HG03060 (cell line): Measurements from ENCODE around the gene OTOF.

Experiments
- ATAC-seq: cut with Tn5 transposase; IDR thresholded peaks from one replicate; pipeline ENCODE4 v1.9.1; 2021; ENCODE audit warnings: low read depth, moderate number of reproducible peaks; ENCODE audit not compliant: unreplicated experiment

The OTOF gene

DNA sequence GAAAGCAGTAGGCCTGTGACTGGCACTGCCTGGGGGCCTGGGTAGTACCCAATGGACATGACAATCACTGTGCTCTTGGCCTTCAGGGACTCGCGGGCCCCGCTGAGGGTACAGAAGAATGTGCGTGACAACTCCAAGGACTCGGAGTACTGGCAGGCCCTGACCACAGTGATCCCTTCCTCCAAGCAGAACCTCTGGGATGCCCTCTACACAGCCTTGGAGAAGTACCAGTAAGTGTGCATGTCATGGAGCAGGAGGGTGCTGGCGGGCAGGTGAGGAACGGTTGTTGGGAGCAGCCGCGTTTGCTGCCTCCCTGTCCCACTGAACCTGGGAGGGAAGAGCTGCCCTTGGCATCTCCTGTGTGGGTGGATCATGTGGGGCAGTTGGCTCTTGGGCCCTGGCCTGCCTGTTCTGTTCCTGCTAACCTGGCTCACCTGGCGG, 23.3 kb downstream of the OTOF start:
- ATAC-seq: no peak

- ATAC-seq: no peak
These were observed 24.2 kb downstream of the OTOF start for GRCh38 chr2:26453421-26454329.

DNA sequence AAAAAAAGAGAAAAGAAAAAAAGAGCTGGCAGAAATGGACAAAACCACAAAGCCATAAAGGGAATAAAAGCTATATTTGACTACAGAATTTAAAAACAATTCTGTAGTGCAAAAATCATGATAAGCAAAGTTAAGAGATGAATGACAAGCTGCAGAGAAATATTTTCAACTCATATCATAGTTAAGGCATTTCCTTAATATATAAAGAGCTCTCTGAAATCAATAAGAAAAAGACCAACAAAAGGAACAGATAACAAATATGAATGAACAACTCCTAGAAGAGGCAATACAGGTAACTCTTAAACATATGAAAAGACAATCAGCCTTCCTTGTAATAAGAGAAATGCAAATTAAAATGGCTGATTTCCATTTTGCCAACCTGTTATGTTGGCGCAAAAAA, 26.2 kb downstream of the OTOF start:
- ATAC-seq: no peak

- no peak for ATAC-seq
These were observed 27.8 kb downstream of the OTOF start for GRCh38 chr2:26450031-26450635.

- no peak for ATAC-seq
These were observed 28.5 kb downstream of the OTOF start for GRCh38 chr2:26449278-26450030.

GRCh38 chr2:26448651-26449050, 29.3 kb downstream of the OTOF start:
- ATAC-seq: no peak

- ATAC-seq: no peak
These were observed 33.7 kb downstream of the OTOF start for GRCh38 chr2:26444236-26444635.

- ATAC-seq: no peak
These were observed 35.2 kb downstream of the OTOF start for GRCh38 chr2:26442707-26443106.

- no peak for ATAC-seq
These were observed 35.6 kb downstream of the OTOF start for GRCh38 chr2:26442301-26442700.

- ATAC-seq: no peak
These were observed 39.0 kb downstream of the OTOF start for GRCh38 chr2:26438926-26439325.

- no peak for ATAC-seq
These were observed 39.4 kb downstream of the OTOF start for GRCh38 chr2:26438526-26438925.

DNA sequence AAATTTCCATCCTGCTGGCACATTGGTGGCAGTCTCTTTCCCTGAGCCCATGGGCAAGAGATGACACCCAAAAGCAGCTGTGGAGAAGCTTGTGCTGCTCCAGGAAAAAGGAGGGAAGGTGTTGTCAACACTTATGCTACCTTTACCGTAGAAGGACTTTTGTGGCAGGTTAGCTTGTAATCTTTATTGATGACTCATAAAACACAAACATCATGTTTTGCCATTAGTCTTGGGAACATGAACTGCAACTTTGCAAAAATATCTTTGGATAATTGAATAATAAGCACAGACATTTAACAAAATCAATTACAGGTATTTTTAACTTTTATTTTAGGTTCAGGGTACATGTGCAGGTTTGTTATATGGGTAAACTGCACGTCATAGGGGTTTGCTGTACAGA, 42.8 kb downstream of the OTOF start:
- no peak for ATAC-seq

DNA sequence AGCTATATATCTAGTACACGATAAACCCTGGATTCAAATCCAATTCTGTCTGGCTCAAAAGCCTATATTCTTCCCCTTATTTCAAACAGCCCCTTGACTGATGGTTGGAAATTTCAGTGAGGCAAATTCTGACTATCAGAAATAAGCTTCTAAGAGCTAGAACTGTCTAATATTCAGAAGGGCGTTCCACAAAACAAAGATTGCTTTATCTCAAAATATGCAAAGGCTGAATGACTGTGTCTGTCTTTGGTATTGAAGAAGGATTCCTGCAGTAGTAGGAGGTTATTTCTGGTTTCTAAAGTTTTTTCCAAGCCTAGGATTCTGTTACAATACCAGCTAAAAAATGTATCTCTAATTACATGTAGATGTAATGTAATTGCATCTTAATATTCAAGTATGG, 45.1 kb downstream of the OTOF start:
- ATAC-seq: no peak

GRCh38 chr2:26432363-26432762, 45.6 kb downstream of the OTOF start:
- no peak for ATAC-seq

DNA sequence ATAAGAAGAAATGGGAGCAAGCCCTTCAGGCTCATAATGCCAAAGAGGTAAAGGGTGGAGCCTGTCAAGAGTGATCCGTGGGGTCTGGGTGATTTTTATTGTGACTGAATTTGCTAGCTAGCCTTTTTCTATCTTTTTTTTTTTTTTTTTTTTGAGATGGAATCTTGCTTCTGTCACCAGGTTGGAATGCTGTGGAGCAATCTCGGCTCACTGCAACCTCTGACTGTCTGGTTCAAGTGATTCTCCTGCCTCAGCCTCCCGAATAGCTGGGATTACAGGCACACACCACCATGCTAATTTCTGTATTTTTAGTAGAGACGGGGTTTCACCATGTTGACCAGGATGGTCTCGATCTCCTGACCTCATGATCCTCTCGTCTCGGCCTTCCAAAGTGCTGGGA, 47.1 kb downstream of the OTOF start:
- ATAC-seq: no peak

GRCh38 chr2:26429779-26430578, 47.9 kb downstream of the OTOF start:
- no peak for ATAC-seq

GRCh38 chr2:26428846-26429245, 49.1 kb downstream of the OTOF start:
- no peak for ATAC-seq

DNA sequence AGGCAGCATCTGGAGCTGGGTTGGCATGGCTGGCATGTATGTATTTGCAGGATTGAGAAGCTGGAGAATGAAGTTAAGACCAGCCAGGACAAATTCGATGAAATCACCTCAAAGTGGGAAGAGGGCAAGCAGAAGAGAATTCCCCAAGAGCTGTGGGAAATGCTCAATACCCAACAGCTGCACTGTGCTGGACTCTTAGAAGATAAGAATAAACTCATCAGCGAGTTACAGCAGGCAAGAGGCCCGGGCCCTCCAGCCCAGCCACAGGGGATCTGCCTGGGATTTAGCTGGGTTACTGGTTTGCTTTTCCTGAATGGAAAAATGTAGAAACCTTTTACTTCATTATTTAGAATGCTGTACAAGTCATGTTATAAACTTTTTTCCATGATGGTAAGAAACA, 53.7 kb downstream of the OTOF start:
- ATAC-seq: no peak

GRCh38 chr2:26423750-26424149, 54.2 kb downstream of the OTOF start:
- ATAC-seq: no peak

DNA sequence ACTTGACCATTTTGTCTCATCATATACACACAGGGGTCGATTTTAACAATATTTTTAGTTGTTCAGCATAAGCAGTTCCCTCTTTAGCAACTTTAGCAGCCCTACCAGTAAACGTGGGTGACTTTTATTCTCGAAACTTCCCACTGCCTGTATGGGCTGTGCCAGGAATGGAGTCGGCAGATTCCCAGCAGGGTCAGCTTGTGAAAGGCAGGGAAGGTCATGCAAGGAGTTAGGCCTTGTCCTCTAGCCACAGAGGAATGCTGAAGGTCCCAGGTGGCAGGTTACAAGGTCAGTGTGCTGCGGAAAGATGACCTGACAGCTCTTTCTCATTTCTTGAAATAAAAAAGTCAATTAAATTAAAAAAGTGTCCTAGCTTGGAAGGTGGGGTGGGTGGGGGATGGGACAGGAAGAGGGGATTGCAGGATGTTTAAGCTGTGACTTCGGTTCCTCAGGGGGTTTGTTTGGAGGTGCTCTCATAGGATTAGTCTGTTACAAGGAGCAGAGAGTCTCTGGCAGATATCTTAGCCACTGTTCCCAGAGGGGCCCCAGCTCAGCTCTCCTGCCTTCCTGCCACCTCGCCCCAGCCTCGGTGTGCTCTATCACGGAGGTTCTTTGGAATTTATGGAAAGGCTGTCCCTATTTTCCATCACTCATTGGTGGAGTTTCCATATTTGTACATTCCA, 54.8 kb downstream of the OTOF start:
- no peak for ATAC-seq
